Vagina (tissue), 2 donors: ENCODE measurements around the gene NDST1. TPM values are rescaled to one million over a fixed set of nuclear protein-coding genes. Genes with fewer than 3 reads are reported as not detected.

Source experiments
- DNase-seq, 2 donors: peaks; one replicate each; pipeline ENCODE4 v3.0.0-alpha.2; 2017; ENCODE audit errors: extremely low spot score in 2 of 2
- H3K27ac ChIP-seq: fragments of 200-600 bp; sonication (generic); one replicate; pipeline ENCODE4 v1.5.1; 2019
- H3K27me3 ChIP-seq: fragments of 200-600 bp; sonication (generic); one replicate; pipeline ENCODE4 v1.5.1; 2019
- H3K36me3 ChIP-seq, 2 donors: fragments of 200-600 bp; sonication (generic); one replicate each; pipeline ENCODE4 v1.5.1; 2017 to 2019
- H3K4me1 ChIP-seq: fragments of 200-600 bp; sonication (generic); one replicate; pipeline ENCODE4 v1.5.1; 2019
- H3K4me3 ChIP-seq, 2 donors: fragments of 200-600 bp; sonication (generic); 1 replicate in 1 of 2; 2 replicates in 1 of 2; pipeline ENCODE4 v1.5.1; 2016 to 2019
- H3K9me3 ChIP-seq: fragments of 200-600 bp; sonication (generic); one replicate; pipeline ENCODE4 v1.5.1; 2019
- POLR2A ChIP-seq, 2 donors: fragments of 450-650 bp; IDR thresholded peaks; one replicate each; pipeline ENCODE4 v1.6.1; 2017; ENCODE audit warnings: antibody characterized with exemption in 2 of 2, mild to moderate bottlenecking in 2 of 2, moderate library complexity in 2 of 2
- POLR2AphosphoS5 ChIP-seq, 2 donors: sonication (generic); formaldehyde crosslinking; IDR thresholded peaks; one replicate each; pipeline ENCODE4 v1.9.0; 2017; ENCODE audit warnings: antibody characterized with exemption in 2 of 2, mild to moderate bottlenecking in 2 of 2, low read depth in 1 of 2; ENCODE audit not compliant: insufficient read depth in 1 of 2
- intact Hi-C: fragments of 100-400 bp; cut with DNase I; formaldehyde crosslinking; loops from one replicate; pipeline ENCODE4 v1.15.1; 2023
- total RNA-seq: library from RNA; depleted of rRNA; stranded (reverse); fragments of >200 nt; gene quantifications from one replicate; pipeline ENCODE4 v1.2.3, GENCODE V29; 2016
- TF ChIP-seq, protein P1 (sequence below), 3 experiments: fragments of 450-650 bp in 2 of 3; fragments of 200-600 bp in 1 of 3; sonication (generic) in 1 of 3; IDR thresholded peaks; one replicate each; pipeline ENCODE4 v1.5.1; 2017 to 2019; ENCODE audit warnings: antibody characterized with exemption in 3 of 3, mild to moderate bottlenecking in 2 of 3, moderate library complexity in 2 of 3

The NDST1 gene
- total RNA-seq, 1 donor from 2014 or later = 73.9 TPM

DNA sequence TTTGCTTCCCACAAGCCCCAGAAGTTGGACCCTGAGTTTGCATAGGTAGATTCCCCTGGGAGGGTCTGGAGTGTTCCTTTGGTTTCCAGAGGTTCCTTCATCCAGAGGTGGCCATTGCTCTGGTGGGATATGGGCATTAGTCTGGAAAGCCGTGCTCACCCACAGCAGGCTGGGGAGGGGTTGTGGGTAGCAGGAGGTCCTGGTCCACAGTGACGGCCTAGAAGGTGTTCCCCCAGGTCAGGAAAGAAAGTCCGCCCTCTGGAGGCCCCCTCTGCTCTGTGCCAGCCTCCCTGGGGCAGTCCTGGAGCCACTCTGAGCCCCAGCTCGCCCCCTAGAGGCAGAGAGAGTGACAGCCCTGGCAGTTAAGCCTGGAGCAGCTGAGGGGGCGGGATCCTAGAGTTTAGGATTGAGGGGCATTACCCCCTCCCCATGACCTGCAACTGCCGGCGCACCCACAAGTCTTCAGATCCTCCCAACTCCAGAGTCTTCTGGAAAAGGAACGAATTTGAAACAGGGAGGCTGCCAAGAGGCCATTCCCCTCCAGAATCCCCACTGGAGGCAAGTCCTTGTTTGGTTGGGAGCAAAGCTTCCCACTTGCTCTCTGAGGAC is 36.8 kb downstream of the NDST1 start:
- Histone ChIP-seq H3K4me1 (peaks cover 17% of the 10 kb centered on the region), H3K9me3 (no peaks in the 10 kb centered on the region), H3K27me3 (no peaks in the 10 kb centered on the region), H3K36me3 (peaks cover 6 to 58% of the 10 kb centered on the region in 2 donors), H3K27ac (no peak overlapping the region), H3K4me3 (no peak overlapping the region)
- intact Hi-C loops = no loop called here
- TF ChIP-seq, protein P1, sequence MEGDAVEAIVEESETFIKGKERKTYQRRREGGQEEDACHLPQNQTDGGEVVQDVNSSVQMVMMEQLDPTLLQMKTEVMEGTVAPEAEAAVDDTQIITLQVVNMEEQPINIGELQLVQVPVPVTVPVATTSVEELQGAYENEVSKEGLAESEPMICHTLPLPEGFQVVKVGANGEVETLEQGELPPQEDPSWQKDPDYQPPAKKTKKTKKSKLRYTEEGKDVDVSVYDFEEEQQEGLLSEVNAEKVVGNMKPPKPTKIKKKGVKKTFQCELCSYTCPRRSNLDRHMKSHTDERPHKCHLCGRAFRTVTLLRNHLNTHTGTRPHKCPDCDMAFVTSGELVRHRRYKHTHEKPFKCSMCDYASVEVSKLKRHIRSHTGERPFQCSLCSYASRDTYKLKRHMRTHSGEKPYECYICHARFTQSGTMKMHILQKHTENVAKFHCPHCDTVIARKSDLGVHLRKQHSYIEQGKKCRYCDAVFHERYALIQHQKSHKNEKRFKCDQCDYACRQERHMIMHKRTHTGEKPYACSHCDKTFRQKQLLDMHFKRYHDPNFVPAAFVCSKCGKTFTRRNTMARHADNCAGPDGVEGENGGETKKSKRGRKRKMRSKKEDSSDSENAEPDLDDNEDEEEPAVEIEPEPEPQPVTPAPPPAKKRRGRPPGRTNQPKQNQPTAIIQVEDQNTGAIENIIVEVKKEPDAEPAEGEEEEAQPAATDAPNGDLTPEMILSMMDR (IDR thresholded peaks at IDR 0.05) = peak; percentile 71 to 81 (median 75)
- no peak for TF ChIP-seq POLR2AphosphoS5 (IDR thresholded peaks at IDR 0.05; ENCODE audit: insufficient read depth in 1 of 2, low read depth in 1 of 2)
- DNase-seq = no peak

DNA sequence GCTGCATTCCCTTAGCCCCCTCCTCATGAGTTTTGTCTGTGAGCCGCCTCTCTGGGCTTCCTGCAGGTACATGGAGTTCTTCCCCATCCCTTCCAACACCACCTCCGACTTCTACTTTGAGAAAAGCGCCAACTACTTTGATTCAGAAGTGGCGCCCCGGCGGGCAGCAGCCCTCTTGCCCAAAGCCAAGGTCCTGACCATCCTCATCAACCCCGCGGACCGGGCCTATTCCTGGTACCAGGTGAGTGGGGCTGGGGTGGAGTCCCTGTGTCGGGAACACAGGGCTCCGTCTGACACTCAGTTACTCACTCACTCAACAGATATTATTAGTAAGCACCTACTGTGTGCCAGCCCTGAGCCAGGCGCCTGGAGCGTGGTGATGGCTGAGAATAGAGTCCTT is 37.3 kb downstream of the NDST1 start:
- no peak overlapping the region for H3K27ac ChIP-seq
- peaks cover 2 to 56% of the 10 kb centered on the region in 2 donors for H3K36me3 ChIP-seq
- TF ChIP-seq POLR2A (IDR thresholded peaks at IDR 0.05) = no peak
- TF ChIP-seq POLR2AphosphoS5 (IDR thresholded peaks at IDR 0.05; ENCODE audit: insufficient read depth in 1 of 2, low read depth in 1 of 2) = no peak
- TF ChIP-seq, protein P1 (IDR thresholded peaks at IDR 0.05) = no peak
- DNase-seq = no peak
- no peak overlapping the region for H3K4me3 ChIP-seq
- no peaks in the 10 kb centered on the region for H3K9me3 ChIP-seq
- H3K27me3 ChIP-seq = no peaks in the 10 kb centered on the region
- peaks cover 12% of the 10 kb centered on the region for H3K4me1 ChIP-seq
- intact Hi-C loops = no loop called here

DNA sequence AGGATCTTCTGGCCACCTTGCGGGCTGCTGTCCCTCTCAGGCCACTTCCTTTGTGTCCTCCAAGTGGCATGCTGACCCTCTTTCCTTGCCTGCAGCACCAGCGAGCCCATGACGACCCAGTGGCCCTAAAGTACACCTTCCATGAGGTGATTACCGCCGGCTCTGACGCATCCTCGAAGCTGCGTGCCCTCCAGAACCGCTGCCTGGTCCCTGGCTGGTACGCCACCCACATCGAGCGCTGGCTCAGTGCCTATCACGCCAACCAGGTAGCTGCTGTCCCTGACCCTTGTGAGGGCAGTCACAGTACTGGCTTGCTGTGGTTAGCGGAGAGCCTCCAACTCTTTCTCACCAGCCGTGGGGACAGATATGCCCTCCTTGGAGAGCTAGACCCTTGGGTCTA is 40.2 kb downstream of the NDST1 start:
- intact Hi-C loops = no loop called here
- TF ChIP-seq POLR2A (IDR thresholded peaks at IDR 0.05) (no peak), POLR2AphosphoS5 (IDR thresholded peaks at IDR 0.05; ENCODE audit: insufficient read depth in 1 of 2, low read depth in 1 of 2) (no peak)
- TF ChIP-seq, protein P1 (IDR thresholded peaks at IDR 0.05) = no peak
- H3K9me3 ChIP-seq = no peaks in the 10 kb centered on the region
- no peak overlapping the region for H3K4me3 ChIP-seq
- H3K27me3 ChIP-seq = no peaks in the 10 kb centered on the region
- H3K36me3 ChIP-seq = peaks cover 0 to 64% of the 10 kb centered on the region in 2 donors
- peaks cover 7% of the 10 kb centered on the region for H3K4me1 ChIP-seq
- no peak overlapping the region for H3K27ac ChIP-seq
- no peak for DNase-seq

DNA sequence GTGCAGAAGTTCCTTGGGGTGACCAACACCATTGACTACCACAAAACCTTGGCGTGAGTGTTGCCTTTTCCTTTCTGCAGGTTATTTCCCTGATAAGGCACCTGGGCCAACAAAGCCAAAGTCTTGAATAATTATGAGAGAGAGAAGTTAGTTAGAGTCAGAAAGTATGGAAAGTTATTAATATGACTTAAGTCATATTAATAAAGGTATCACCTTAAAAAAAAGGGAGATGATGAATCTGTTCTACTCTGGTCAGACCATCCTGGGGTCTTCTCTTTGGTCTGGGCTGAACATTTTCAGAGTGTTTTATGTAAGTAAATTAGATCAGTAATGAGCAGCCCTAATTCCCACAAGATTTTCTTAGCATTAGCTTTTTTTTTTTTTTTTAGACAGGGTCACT is 41.8 kb downstream of the NDST1 start:
- Histone ChIP-seq H3K9me3 (no peaks in the 10 kb centered on the region), H3K4me3 (no peak overlapping the region), H3K27me3 (no peaks in the 10 kb centered on the region), H3K4me1 (peaks cover 2% of the 10 kb centered on the region), H3K27ac (no peak overlapping the region), H3K36me3 (peaks cover 0 to 74% of the 10 kb centered on the region in 2 donors)
- intact Hi-C loops = no loop called here
- TF ChIP-seq POLR2A (IDR thresholded peaks at IDR 0.05) = no peak
- no peak for TF ChIP-seq POLR2AphosphoS5 (IDR thresholded peaks at IDR 0.05; ENCODE audit: insufficient read depth in 1 of 2, low read depth in 1 of 2)
- TF ChIP-seq, protein P1 (IDR thresholded peaks at IDR 0.05) = no peak
- DNase-seq = no peak

DNA sequence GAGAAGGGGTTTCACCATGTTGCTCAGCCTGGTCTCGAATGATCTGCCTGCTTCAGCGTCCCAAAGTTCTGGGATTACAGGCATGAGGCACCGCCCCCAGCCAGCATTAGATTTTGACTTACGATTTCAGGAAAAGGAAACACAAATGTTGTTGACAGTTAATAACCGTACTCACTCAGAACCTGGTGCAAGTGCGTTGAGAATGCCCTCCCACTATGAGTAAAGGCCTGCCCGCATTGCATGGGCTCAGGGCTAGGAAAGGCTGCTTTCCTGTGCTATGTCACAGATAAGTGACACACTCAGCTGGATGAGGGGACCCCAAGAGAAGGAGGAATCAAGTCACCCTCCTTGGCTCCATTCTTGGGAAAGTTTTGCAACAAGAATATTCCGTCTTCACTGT is 42.4 kb downstream of the NDST1 start:
- H3K9me3 ChIP-seq = no peaks in the 10 kb centered on the region
- H3K36me3 ChIP-seq = peaks cover 0 to 70% of the 10 kb centered on the region in 2 donors
- no peaks in the 10 kb centered on the region for H3K4me1 ChIP-seq
- H3K27me3 ChIP-seq = no peaks in the 10 kb centered on the region
- no peak for DNase-seq
- no peak overlapping the region for H3K4me3 ChIP-seq
- intact Hi-C loops = no loop called here
- no peak for TF ChIP-seq POLR2AphosphoS5 (IDR thresholded peaks at IDR 0.05; ENCODE audit: insufficient read depth in 1 of 2, low read depth in 1 of 2)
- TF ChIP-seq, protein P1 (IDR thresholded peaks at IDR 0.05) = no peak
- TF ChIP-seq POLR2A (IDR thresholded peaks at IDR 0.05) = no peak
- H3K27ac ChIP-seq = no peak overlapping the region
